ENCODE results near the gene CA9. TPM values are rescaled to one million over a fixed set of nuclear protein-coding genes. Genes with fewer than 3 reads are reported as not detected.

Gene CA9
- total and polyA plus RNA-seq, 2 donors (not counting 3 experiments of a cell fraction or from before 2014, with no cell fraction given): 0.18 TPM; not detected in 1

GRCh38 chr9:35651956-35652828 is 21.5 kb upstream of the CA9 start:
- Histone ChIP-seq H3K36me3 (ENCODE audit: control insufficient read depth in 2 of 2, extremely low read depth in 1 of 2, insufficient read depth in 2 of 2, low read length in 2 of 2) (no peaks in the 10 kb centered on the region), H3K27me3 (ENCODE audit: control insufficient read depth in 2 of 2, insufficient read depth in 2 of 2, low read length in 2 of 2) (peaks cover 0 to 2% of the 10 kb centered on the region in 2 experiments), H3K9me3 (replicated peaks; ENCODE audit: control insufficient read depth, insufficient read depth, low read length) (no peaks in the 10 kb centered on the region), H3K4me3 (replicated peaks in 1 of 3; ENCODE audit: insufficient read depth in 1 of 3, low read depth in 1 of 3, low read length in 3 of 3) (no peak overlapping the region), H3K9ac (replicated peaks; ENCODE audit: extremely low read depth, insufficient read depth, low read length) (no peak overlapping the region), H3K9me1 (replicated peaks; ENCODE audit: control insufficient read depth, extremely low read depth, insufficient read depth, low read length) (no peaks in the 10 kb centered on the region), H3K27ac (ENCODE audit: insufficient read depth, low read depth, low read length) (no peak overlapping the region), H3K79me2 (ENCODE audit: control insufficient read depth, insufficient read depth, low read length) (no peaks in the 10 kb centered on the region), H3K4me1 (ENCODE audit: control insufficient read depth, extremely low read depth, insufficient read depth, low read length) (no peaks in the 10 kb centered on the region), H3K4me2 (ENCODE audit: insufficient read depth, low read length) (no peak overlapping the region), H2AFZ (ENCODE audit: low read depth, low read length) (no peak overlapping the region), H4K20me1 (replicated peaks; ENCODE audit: control insufficient read depth, extremely low read depth, insufficient read depth, low read length) (no peaks in the 10 kb centered on the region)
- dilution Hi-C loops (cut with MboI; ENCODE audit: extremely low pct_ligation_motif_present, low sequenced_read_pairs): no loop called here
- intact Hi-C loops (cut with micrococcal nuclease): no loop called here
- DNase-seq (ENCODE audit: low read depth, low spot score): no peak
- ChIA-PET POLR2A (no interaction called here), CTCF (no interaction called here)
- no TSS peak for BruUV-seq (replicated peaks)
- peak; percentile 49 for FAIRE-seq
- TF ChIP-seq POLR2A (IDR thresholded peaks at IDR 0.05; ENCODE audit: low read depth, low read length): no peak
- no peak for TF ChIP-seq POLR2AphosphoS5 (IDR thresholded peaks at IDR 0.05; ENCODE audit: insufficient read depth, low read depth, low read length)
- no peak for TF ChIP-seq FOS (IDR thresholded peaks at IDR 0.05; ENCODE audit: borderline replicate concordance, insufficient read depth, low read length)
- TF ChIP-seq MAX (IDR thresholded peaks at IDR 0.05; ENCODE audit: insufficient read depth, insufficient read length): no peak

GRCh38 chr9:35652829-35653209 is 20.9 kb upstream of the CA9 start:
- TF ChIP-seq CTCF (IDR thresholded peaks at IDR 0.05; ENCODE audit: extremely low read depth in 1 of 2, insufficient read depth in 1 of 2, low read depth in 1 of 2, low read length in 2 of 2) (no peak), MAX (IDR thresholded peaks at IDR 0.05; ENCODE audit: insufficient read depth, insufficient read length) (no peak), GATA2 (IDR thresholded peaks at IDR 0.05; ENCODE audit: insufficient read depth, insufficient read length, low read depth, low read length) (no peak), JUN (IDR thresholded peaks at IDR 0.05; ENCODE audit: borderline replicate concordance, insufficient read depth, insufficient read length, low read depth) (no peak), MYC (IDR thresholded peaks at IDR 0.05; ENCODE audit: low read depth, low read length) (no peak), EZH2 (IDR thresholded peaks at IDR 0.05; ENCODE audit: borderline replicate concordance, low read depth, low read length, severe bottlenecking) (no peak)
- H4K20me1 ChIP-seq (replicated peaks; ENCODE audit: control insufficient read depth, extremely low read depth, insufficient read depth, low read length): no peaks in the 10 kb centered on the region
- FAIRE-seq (no peak), DNase-seq (ENCODE audit: low read depth, low spot score) (no peak)
- no peak overlapping the region for H3K9ac ChIP-seq (replicated peaks; ENCODE audit: extremely low read depth, insufficient read depth, low read length)
- no peak overlapping the region for H3K4me3 ChIP-seq (replicated peaks in 1 of 3; ENCODE audit: insufficient read depth in 1 of 3, low read depth in 1 of 3, low read length in 3 of 3)
- H3K79me2 ChIP-seq (ENCODE audit: control insufficient read depth, insufficient read depth, low read length): no peaks in the 10 kb centered on the region
- no TSS peak for BruUV-seq (replicated peaks)
- H3K9me1 ChIP-seq (replicated peaks; ENCODE audit: control insufficient read depth, extremely low read depth, insufficient read depth, low read length): no peaks in the 10 kb centered on the region
- POLR2A ChIA-PET: no interaction called here
- CTCF ChIA-PET: interaction anchor here (1.5 kb wide), 1 partner anchor 44 kb away, joined by 3 read pairs; no protein-coding TSS in a partner anchor
- no peak overlapping the region for H3K27ac ChIP-seq (ENCODE audit: insufficient read depth, low read depth, low read length)
- H3K4me1 ChIP-seq (ENCODE audit: control insufficient read depth, extremely low read depth, insufficient read depth, low read length): no peaks in the 10 kb centered on the region
- no peak overlapping the region for H3K4me2 ChIP-seq (ENCODE audit: insufficient read depth, low read length)
- peaks cover 0 to 2% of the 10 kb centered on the region in 2 experiments for H3K27me3 ChIP-seq (ENCODE audit: control insufficient read depth in 2 of 2, insufficient read depth in 2 of 2, low read length in 2 of 2)
- no peaks in the 10 kb centered on the region for H3K36me3 ChIP-seq (ENCODE audit: control insufficient read depth in 2 of 2, extremely low read depth in 1 of 2, insufficient read depth in 2 of 2, low read length in 2 of 2)
- H2AFZ ChIP-seq (ENCODE audit: low read depth, low read length): no peak overlapping the region
- intact Hi-C loops (cut with micrococcal nuclease) (no loop called here), dilution Hi-C loops (cut with MboI; ENCODE audit: extremely low pct_ligation_motif_present, low sequenced_read_pairs) (no loop called here)
- no peaks in the 10 kb centered on the region for H3K9me3 ChIP-seq (replicated peaks; ENCODE audit: control insufficient read depth, insufficient read depth, low read length)
